A673 (cell line): ENCODE measurements around the gene DPY19L3. TPM values are rescaled to one million over a fixed set of nuclear protein-coding genes. Genes with fewer than 3 reads are reported as not detected.
"Not testable (repeated sequence)": the region's sequence is repeated elsewhere in the genome, so short reads cannot be mapped to it uniquely, and the experiment has no call there.

Source experiments
- BruUV-seq: library from RNA; stranded (reverse); fragments of 400-500 nt; replicated peaks from 2 replicates; lab custom pipeline; 2021; lab: Mats Ljungman, UMichigan
- CTCF ChIA-PET: fragments of 300-600 bp; sonication (Branson Sonifier 250); formaldehyde crosslinking; loops from one replicate; lab custom pipeline; 2022; ENCODE audit warnings: antibody characterized with exemption; lab: Charles Lee
- POLR2A ChIA-PET: fragments of 300-600 bp; sonication (Branson Sonifier 250); formaldehyde crosslinking; loops from one replicate; lab custom pipeline; 2022; ENCODE audit warnings: antibody characterized with exemption; ENCODE audit not compliant: low non-redundant PET; lab: Charles Lee
- DNase-seq: peaks from one replicate; pipeline ENCODE4 v3.0.0-alpha.2; 2015; ENCODE audit warnings: low spot score
- H3K27ac ChIP-seq: fragments of 200-600 bp; sonication (generic); 2 replicates; pipeline ENCODE4 v1.5.1; 2016; ENCODE audit warnings: mixed run types, low read depth, mild to moderate bottlenecking, mixed read lengths, antibody characterized with exemption, low read length; ENCODE audit not compliant: poor library complexity, severe bottlenecking
- H3K27me3 ChIP-seq: fragments of 200-600 bp; sonication (generic); replicated peaks from 2 replicates; pipeline ENCODE4 v1.6.1; 2017; ENCODE audit warnings: mixed run types, low read depth, mild to moderate bottlenecking, mixed read lengths, antibody characterized with exemption, low read length; ENCODE audit not compliant: insufficient read depth, poor library complexity
- H3K36me3 ChIP-seq: fragments of 200-600 bp; sonication (generic); 2 replicates; pipeline ENCODE4 v1.6.1; 2016; ENCODE audit warnings: mixed run types, mild to moderate bottlenecking, mixed read lengths, antibody characterized with exemption, low read length; ENCODE audit not compliant: insufficient read depth, poor library complexity, severe bottlenecking
- H3K4me1 ChIP-seq: fragments of 200-600 bp; sonication (generic); 2 replicates; pipeline ENCODE4 v1.6.1; 2017; ENCODE audit warnings: mixed run types, mild to moderate bottlenecking, mixed read lengths, antibody characterized with exemption, low read length; ENCODE audit not compliant: insufficient read depth, poor library complexity, severe bottlenecking
- H3K4me3 ChIP-seq: fragments of 200-600 bp; sonication (generic); 2 replicates; pipeline ENCODE4 v1.5.1; 2016; ENCODE audit warnings: low read depth, mixed run types, mild to moderate bottlenecking, mixed read lengths, low read length; ENCODE audit not compliant: poor library complexity, severe bottlenecking
- H3K9me3 ChIP-seq: fragments of 200-600 bp; sonication (generic); 2 replicates; pipeline ENCODE4 v1.6.1; 2016; ENCODE audit warnings: mixed run types, low read depth, mild to moderate bottlenecking, mixed read lengths, antibody characterized with exemption, low read length; ENCODE audit not compliant: poor library complexity, severe bottlenecking
- CTCF ChIP-seq: fragments of 300-800, 200-600 bp; sonication (generic); conservative IDR thresholded peaks from 2 replicates; pipeline ENCODE4 v1.5.1; 2017; ENCODE audit warnings: low read depth, mild to moderate bottlenecking, antibody characterized with exemption, low read length, moderate library complexity, mixed read lengths
- EZH2 ChIP-seq: fragments of 200-600 bp; sonication (generic); IDR thresholded peaks from 2 replicates; pipeline ENCODE4 v1.6.1; 2017; ENCODE audit warnings: borderline replicate concordance, low read depth, mild to moderate bottlenecking, mixed read lengths, antibody characterized with exemption, low read length; ENCODE audit not compliant: poor library complexity, severe bottlenecking
- intact Hi-C: fragments of 100-400 bp; cut with micrococcal nuclease; formaldehyde crosslinking; loops from one replicate; pipeline ENCODE4 v1.10.0; 2022; ENCODE audit not compliant: unreplicated experiment
- total RNA-seq: library from RNA; stranded (reverse); gene quantifications from 2 replicates; pipeline ENCODE4 v1.2.3, GENCODE V29; 2021

DPY19L3 gene
- total RNA-seq, 1 experiment from 2014 or later, result 70.5 TPM

DNA sequence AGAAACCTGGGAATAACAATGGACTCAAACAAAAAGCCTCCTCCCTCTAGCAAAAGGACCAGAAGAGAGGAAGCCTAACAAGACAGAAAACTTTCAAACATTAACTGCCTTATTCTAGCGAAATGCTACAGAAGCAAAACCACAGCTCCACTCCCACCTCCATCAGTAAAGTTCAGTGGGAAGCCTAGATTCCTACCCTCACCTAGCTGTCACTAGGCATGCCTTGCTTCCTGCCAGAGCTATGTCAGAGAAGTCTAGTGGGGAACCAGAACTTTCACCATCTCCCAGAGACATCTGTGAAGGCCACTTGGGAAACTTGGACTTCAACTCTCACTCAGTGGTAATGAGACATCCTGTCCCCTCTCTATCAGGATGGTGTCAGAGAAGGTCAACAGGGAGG, 37.1 kb downstream of the DPY19L3 start:
- Histone ChIP-seq H3K4me1 (no peaks in the 10 kb centered on the region), H3K4me3 (no peak overlapping the region), H3K36me3 (peaks cover 19% of the 10 kb centered on the region), H3K27ac (no peak overlapping the region), H3K27me3 (no peaks in the 10 kb centered on the region), H3K9me3 (no peaks in the 10 kb centered on the region)
- CTCF ChIA-PET, result no interaction called here
- no peak for TF ChIP-seq CTCF
- no TSS peak for BruUV-seq
- no peak for DNase-seq
- POLR2A ChIA-PET, result no interaction called here
- intact Hi-C loops, result no loop called here

DNA sequence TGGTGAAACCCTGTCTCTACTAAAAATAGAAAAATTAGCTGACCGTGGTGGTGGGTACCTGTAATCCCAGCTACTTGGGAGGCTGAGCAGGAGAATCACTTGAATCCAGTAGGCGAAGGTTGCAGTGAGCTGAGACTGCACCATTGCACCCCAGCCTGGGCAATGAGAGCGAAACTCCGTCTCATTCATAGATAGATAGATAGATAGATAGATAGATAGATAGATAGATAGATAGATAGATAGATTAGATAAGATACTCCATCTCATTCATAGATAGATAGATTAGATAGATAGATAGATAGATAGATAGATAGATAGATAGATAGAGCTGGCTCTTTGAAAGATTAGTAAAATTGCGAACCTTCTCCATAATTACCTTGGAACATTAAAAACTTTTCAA, 42.0 kb downstream of the DPY19L3 start:
- H3K4me3 ChIP-seq, result not testable (repeated sequence)
- POLR2A ChIA-PET, result interaction anchor here (0.7 kb wide), 1 partner anchor 177 kb away, joined by 3 read pairs; no protein-coding TSS in a partner anchor

GRCh38 chr19:32448026-32448425, 42.5 kb downstream of the DPY19L3 start:
- H3K4me3 ChIP-seq, result no peak overlapping the region
- DNase-seq, result no peak
- H3K27ac ChIP-seq, result no peak overlapping the region
- ChIA-PET POLR2A (no interaction called here), CTCF (no interaction called here)
- BruUV-seq, result no TSS peak
- no peaks in the 10 kb centered on the region for H3K9me3 ChIP-seq
- H3K36me3 ChIP-seq, result no peaks in the 10 kb centered on the region
- no peaks in the 10 kb centered on the region for H3K27me3 ChIP-seq
- intact Hi-C loops, result no loop called here
- no peak for TF ChIP-seq EZH2
- no peak for TF ChIP-seq CTCF
- no peaks in the 10 kb centered on the region for H3K4me1 ChIP-seq

More for the DNA sequence above, 42.0 kb downstream of the DPY19L3 start:
- CTCF ChIA-PET, result interaction anchor here (0.5 kb wide), 1 partner anchor 169 kb away, joined by 4 read pairs; no protein-coding TSS in a partner anchor
- intact Hi-C loops, H3K36me3 ChIP-seq, DNase-seq, H3K27ac ChIP-seq, H3K4me1 ChIP-seq, H3K9me3 ChIP-seq, H3K27me3 ChIP-seq, BruUV-seq: not testable (repeated sequence)

GRCh38 chr19:32450217-32450616, 44.6 kb downstream of the DPY19L3 start:
- ChIA-PET POLR2A (no interaction called here), CTCF (no interaction called here)
- Histone ChIP-seq H3K36me3 (no peaks in the 10 kb centered on the region), H3K4me1 (no peaks in the 10 kb centered on the region), H3K4me3 (no peak overlapping the region), H3K9me3 (no peaks in the 10 kb centered on the region), H3K27ac (no peak overlapping the region), H3K27me3 (no peaks in the 10 kb centered on the region)
- TF ChIP-seq CTCF (no peak), EZH2 (no peak)
- no TSS peak for BruUV-seq
- intact Hi-C loops, result no loop called here
- DNase-seq, result no peak
